ENCODE results near the gene IRGC.

- TF ChIP-seq CTCF (IDR thresholded peaks at IDR 0.05) (no peak), EP300 (IDR thresholded peaks at IDR 0.05) (no peak), POLR2A (IDR thresholded peaks at IDR 0.05) (no peak)
Measured at GRCh38 chr19:43765109-43765876, 49.4 kb downstream of the IRGC start.
